HG02571 (cell line): ENCODE results near the gene IL6ST.
"Not testable (repeated sequence)": the region's sequence is repeated elsewhere in the genome, so short reads cannot be mapped to it uniquely, and the experiment has no call there.

Source experiments
- ATAC-seq: cut with Tn5 transposase; IDR thresholded peaks from one replicate; pipeline ENCODE4 v1.9.1; 2021; ENCODE audit warnings: mild to moderate bottlenecking, moderate library complexity; ENCODE audit not compliant: unreplicated experiment

Gene IL6ST

GRCh38 chr5:55973296-55973695 is 21.5 kb downstream of the IL6ST start:
- no peak for ATAC-seq

DNA sequence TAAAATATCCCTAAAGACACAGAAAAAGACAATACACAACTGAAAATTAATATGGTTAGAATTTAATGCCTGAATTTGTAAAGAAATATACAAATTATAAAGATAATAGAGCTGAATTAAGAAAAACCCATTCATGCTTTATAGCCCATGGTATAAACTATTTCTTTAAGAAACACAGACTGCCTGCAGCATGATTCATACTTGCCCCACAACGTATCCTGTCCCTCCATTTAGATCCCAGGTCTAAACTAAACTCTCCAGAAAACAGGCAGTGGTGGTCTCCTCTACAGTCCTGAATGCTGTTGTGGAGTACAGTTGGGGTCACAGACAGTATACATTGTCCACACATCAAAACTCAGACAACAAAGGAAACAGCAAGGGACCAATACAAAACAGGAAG is 24.8 kb downstream of the IL6ST start:
- no peak for ATAC-seq

DNA sequence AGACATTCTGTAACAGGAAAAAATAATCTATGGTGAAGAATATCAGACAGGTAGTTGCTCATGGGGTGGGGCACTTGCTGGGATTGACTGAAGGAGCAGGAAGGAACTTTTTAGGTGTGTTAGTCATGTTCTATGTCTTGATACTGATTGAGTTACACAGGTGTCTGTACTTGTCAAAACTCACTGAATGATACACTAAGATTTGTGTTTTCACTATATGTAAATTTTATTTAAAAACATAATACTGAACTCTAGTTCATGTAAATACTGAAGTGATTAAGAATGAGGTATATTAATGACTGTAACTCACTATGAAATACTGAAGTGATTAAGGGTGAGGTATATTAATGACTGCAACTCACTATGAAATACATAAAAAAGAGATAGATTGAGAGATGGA is 28.5 kb downstream of the IL6ST start:
- no peak for ATAC-seq

DNA sequence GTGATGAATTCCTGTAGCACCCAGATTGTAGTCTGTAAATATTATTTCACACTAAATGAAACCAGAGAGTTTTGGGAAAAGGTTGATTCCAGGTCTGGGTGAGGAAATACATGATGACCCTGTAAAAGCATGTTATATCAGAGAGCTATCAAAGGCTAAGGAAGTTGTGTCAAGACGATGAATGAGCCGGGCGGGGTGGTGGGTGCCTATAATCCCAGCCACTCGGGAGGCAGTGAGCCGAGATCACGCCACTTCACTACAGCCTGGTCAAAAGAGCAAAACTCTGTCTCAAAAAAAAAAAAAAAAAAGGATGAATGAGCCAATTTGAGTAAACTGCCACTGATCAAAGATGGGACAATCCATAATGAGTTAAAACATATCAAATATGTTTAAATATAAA is 29.2 kb downstream of the IL6ST start:
- no peak for ATAC-seq

DNA sequence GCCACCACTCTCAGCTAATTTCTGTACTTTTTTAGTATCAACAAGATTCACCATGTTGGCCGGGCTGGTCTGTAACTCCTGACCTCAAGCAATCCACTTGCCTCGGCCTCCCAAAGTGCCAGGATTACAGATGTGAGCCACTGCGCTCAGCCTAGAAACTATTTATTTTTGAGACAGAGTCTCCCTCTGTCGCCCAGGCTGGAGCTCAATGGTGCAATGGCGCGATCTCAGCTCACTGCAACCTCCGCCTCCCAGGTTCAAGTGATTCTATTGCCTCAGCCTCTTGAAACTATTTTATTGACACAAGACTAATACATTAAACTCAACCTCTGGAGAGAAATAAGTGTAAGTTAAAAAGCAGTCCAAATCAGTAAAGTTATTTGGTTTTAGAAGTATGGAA is 34.0 kb downstream of the IL6ST start:
- ATAC-seq: no peak

GRCh38 chr5:55959208-55959607 is 35.6 kb downstream of the IL6ST start:
- no peak for ATAC-seq

DNA sequence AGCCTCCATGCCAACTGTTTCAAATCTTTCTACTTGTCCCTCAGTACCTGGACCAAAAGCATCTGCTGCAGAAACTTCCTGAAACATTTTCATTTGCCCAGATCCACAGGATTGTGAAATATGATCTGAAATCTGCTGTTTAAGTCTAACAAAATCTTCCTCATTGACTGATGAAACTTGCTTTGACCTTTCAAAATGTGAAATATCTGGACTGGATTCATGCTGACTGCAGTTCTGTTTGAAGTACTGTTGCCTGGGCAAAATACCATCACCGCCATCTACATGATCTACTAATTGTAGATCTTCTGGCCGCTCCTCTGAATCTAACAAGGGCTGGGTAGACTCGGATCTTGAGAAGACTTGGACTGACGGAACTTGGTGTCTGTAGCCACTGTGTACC is 53.6 kb downstream of the IL6ST start:
- not testable (repeated sequence) for ATAC-seq

- ATAC-seq: not testable (repeated sequence)
Measured at GRCh38 chr5:55937598-55937997, 57.2 kb downstream of the IL6ST start.

- ATAC-seq: no peak
Measured at GRCh38 chr5:55936100-55936693, 58.6 kb downstream of the IL6ST start.

GRCh38 chr5:55935371-55935770 is 59.4 kb downstream of the IL6ST start:
- no peak for ATAC-seq

GRCh38 chr5:55934720-55935119 is 60.0 kb downstream of the IL6ST start:
- ATAC-seq: no peak

DNA sequence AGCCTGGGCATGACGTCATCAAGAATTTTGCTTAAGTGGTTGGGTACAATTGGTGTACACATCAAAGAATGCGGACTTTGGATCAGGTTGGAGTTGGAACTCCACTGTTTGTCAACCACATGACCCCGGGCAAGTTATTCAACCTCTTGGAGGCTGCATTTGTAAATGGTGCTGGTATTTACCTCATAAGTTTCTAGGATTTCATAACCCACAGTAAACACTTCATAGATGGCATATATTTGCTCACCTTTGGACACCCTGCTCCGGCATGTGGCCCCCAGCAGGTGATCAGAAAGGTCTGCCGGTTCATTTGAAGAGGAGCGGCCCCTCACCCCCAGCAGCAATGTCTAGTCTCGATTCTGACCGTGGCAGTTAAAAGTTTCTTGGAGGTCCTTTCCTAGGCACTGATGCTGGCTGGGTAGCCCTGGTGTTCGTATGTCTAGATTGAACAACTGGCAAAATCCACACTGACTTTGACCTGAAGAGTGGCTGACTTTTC is 60.6 kb downstream of the IL6ST start:
- no peak for ATAC-seq

- no peak for ATAC-seq
Measured at GRCh38 chr5:55933377-55934114, 61.2 kb downstream of the IL6ST start.

- ATAC-seq: no peak
Measured at GRCh38 chr5:55932700-55933099, 62.1 kb downstream of the IL6ST start.

- no peak for ATAC-seq
Measured at GRCh38 chr5:55929020-55929799, 65.6 kb downstream of the IL6ST start.

DNA sequence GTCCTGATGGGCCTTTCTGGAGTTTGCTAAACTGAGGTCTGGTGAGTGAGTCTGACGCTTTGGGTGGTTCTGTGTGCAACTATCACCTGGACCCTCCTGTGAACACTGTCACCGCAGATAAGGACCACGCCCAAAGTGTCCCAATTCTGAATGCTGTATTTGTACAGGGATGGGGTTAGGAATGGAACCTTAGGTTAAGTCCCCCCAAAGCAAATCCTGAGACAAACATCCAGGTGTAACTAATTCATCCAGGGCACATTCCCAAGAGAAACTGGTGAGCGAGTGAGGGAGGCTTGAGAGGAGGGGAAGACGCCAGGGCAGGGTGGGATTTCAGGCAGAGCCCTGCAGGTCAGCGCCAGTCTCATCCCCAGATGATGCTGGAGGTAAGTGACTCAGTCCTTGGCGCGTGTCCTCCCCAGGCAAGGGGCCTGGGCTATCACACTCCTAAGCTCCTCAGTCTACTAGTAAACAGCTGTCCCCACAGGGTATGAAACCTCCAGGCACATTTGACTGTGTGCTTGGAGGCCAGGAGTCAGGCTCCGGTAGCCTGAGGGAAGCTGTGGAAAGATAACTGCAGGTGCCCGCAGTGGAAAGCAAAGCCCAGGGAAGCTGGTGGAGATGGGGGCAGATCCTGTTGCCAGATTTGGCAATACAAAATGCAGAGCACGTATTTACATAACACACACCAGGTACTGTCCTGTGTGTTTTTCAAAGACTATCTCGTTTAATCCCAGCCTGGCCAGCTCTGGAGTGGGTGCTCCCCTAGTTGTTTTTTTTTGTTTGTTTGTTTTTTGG is 66.7 kb downstream of the IL6ST start:
- no peak for ATAC-seq

GRCh38 chr5:55926476-55926875 is 68.3 kb downstream of the IL6ST start:
- no peak for ATAC-seq

DNA sequence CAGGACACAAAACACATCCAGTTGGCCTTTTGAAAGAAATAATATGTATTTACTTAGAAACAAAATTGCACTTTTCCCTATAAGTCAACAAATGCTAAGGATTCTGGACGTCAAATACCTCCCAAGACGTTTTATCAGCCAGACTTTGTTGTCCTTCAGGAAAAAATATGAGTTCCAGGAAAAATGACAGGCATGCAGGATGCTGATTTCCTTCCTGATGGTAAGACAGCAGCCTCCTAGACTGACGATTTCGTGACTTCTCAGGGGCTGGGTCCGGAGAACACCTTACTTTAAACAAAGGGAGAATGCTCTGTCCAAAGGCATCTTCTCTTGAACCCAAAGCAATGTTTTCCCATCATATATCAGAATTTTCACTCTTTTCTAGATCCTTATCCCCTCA is 69.1 kb downstream of the IL6ST start:
- no peak for ATAC-seq

DNA sequence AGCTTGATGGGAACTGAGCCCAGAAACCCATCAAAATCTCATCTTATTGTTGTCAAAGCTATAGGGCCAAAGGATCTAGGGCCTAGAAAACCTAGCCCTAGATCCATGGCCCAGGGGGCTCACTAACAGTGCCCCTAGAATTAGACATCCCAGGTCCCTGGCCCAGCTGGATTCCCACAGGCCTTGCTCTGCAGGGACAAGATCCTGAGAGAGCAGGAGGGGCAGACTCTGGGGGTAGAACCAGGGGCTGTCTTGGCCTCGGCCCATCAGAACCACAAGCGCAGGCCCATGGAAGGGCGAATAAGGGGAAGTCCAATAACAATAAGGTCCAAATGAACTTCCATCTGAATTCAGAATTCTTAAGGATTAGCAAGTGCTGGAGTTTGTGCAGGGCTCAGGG is 69.6 kb downstream of the IL6ST start:
- ATAC-seq: no peak

GRCh38 chr5:55924744-55925143 is 70.0 kb downstream of the IL6ST start:
- no peak for ATAC-seq

- ATAC-seq: no peak
Measured at GRCh38 chr5:55923865-55924500, 70.8 kb downstream of the IL6ST start.
